ENCODE data around the gene CDK19.
A peak's percentile ranks its signal among the peaks of the same experiment; 100 is the strongest.
"Not testable (repeated sequence)": the region's sequence is repeated elsewhere in the genome, so short reads cannot be mapped to it uniquely, and the experiment has no call there.

CDK19 gene

GRCh38 chr6:110813338-110814101 is 1.7 kb downstream of the CDK19 start:
- peaks cover 36% of the 10 kb centered on the region for H3K79me2 ChIP-seq (ENCODE audit: control insufficient read depth, insufficient read depth, low read length, unreplicated experiment)
- no peak overlapping the region for H3K27ac ChIP-seq (ENCODE audit: low read depth, low read length)
- peak overlapping the region; percentile 85 for H3K4me3 ChIP-seq (ENCODE audit: low read depth, low read length)
- no peaks in the 10 kb centered on the region for H3K27me3 ChIP-seq (ENCODE audit: insufficient read depth, low read length)
- peaks cover 28% of the 10 kb centered on the region for H3K4me1 ChIP-seq (ENCODE audit: control insufficient read depth, insufficient read depth, low read length, unreplicated experiment)
- peak overlapping the region; percentile 94 for H2AFZ ChIP-seq (ENCODE audit: low read length, unreplicated experiment)
- H3K36me3 ChIP-seq (ENCODE audit: insufficient read depth, low read length): no peaks in the 10 kb centered on the region

DNA sequence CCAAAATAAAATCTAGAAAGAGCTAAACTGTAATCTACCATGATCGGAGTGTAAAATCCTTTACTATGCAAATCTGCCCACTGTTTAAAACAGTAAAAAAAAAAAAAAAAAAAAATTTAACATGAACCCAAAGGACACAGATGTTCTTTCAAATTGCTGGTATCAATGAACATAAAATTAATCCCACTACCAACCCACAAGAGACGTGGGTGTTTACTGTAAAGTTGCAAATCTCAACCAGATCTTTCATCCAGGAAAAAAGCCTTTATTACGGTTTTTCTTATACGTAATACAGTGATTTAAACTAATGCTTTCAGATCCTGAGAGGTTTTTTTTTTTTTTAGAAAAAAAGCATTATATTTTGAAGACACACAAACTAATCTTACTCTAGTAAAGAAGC is 2.5 kb downstream of the CDK19 start:
- Histone ChIP-seq H2AFZ (ENCODE audit: low read length, unreplicated experiment) (no peak overlapping the region), H3K27me3 (ENCODE audit: insufficient read depth, low read length) (no peaks in the 10 kb centered on the region), H3K4me1 (ENCODE audit: control insufficient read depth, insufficient read depth, low read length, unreplicated experiment) (peaks cover 22% of the 10 kb centered on the region), H3K79me2 (ENCODE audit: control insufficient read depth, insufficient read depth, low read length, unreplicated experiment) (peaks cover 36% of the 10 kb centered on the region), H3K27ac (ENCODE audit: low read depth, low read length) (no peak overlapping the region), H3K36me3 (ENCODE audit: insufficient read depth, low read length) (no peaks in the 10 kb centered on the region), H3K4me3 (ENCODE audit: low read depth, low read length) (no peak overlapping the region)

DNA sequence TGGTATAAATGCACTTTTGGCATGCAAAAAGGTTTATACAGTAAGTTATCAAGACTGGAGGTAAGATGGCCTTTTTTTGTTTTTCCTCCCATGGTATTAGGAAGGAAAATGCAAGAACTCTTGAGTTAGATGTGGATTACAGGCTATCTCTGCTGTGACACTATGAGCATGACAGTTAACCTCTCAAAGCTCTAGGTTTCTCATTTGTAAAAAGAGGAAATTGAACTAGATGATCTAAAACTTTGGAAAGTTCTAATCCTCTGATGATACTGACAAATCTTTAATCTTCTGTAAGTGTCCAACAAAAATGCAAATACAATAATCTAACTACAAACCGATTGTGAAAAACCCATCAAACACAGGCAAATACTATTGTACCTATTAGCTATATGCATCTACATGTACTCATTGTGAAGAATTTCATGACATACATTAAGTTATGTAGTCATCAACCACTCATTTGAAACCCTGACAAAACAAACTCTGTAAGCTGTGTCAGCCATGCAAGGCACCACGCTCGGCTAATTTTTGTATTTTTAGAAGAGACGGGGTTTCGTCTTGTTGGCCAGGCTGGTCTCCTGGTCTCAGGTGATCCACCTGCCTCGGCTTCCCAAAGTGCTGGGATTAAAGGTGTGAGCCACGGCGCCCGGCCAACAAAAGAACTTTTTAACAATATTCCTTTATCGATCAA is 4.2 kb downstream of the CDK19 start:
- Histone ChIP-seq H3K4me3 (ENCODE audit: low read depth, low read length) (no peak overlapping the region), H2AFZ (ENCODE audit: low read length, unreplicated experiment) (no peak overlapping the region), H3K4me1 (ENCODE audit: control insufficient read depth, insufficient read depth, low read length, unreplicated experiment) (peaks cover 5% of the 10 kb centered on the region), H3K79me2 (ENCODE audit: control insufficient read depth, insufficient read depth, low read length, unreplicated experiment) (peaks cover 39% of the 10 kb centered on the region), H3K27ac (ENCODE audit: low read depth, low read length) (no peak overlapping the region), H3K36me3 (ENCODE audit: insufficient read depth, low read length) (no peaks in the 10 kb centered on the region), H3K27me3 (ENCODE audit: insufficient read depth, low read length) (no peaks in the 10 kb centered on the region)

GRCh38 chr6:110809792-110810191 is 5.5 kb downstream of the CDK19 start:
- H3K4me1 ChIP-seq (ENCODE audit: control insufficient read depth, insufficient read depth, low read length, unreplicated experiment): peaks cover 5% of the 10 kb centered on the region
- no peak overlapping the region for H2AFZ ChIP-seq (ENCODE audit: low read length, unreplicated experiment)
- H3K4me3 ChIP-seq (ENCODE audit: low read depth, low read length): no peak overlapping the region
- H3K27ac ChIP-seq (ENCODE audit: low read depth, low read length): no peak overlapping the region
- no peaks in the 10 kb centered on the region for H3K27me3 ChIP-seq (ENCODE audit: insufficient read depth, low read length)
- peaks cover 41% of the 10 kb centered on the region for H3K79me2 ChIP-seq (ENCODE audit: control insufficient read depth, insufficient read depth, low read length, unreplicated experiment)
- H3K36me3 ChIP-seq (ENCODE audit: insufficient read depth, low read length): no peaks in the 10 kb centered on the region

GRCh38 chr6:110802175-110802574 is 13.1 kb downstream of the CDK19 start:
- not testable (repeated sequence) for H2AFZ ChIP-seq (ENCODE audit: low read length, unreplicated experiment); H3K27me3 ChIP-seq (ENCODE audit: insufficient read depth, low read length); H3K4me1 ChIP-seq (ENCODE audit: control insufficient read depth, insufficient read depth, low read length, unreplicated experiment); H3K36me3 ChIP-seq (ENCODE audit: insufficient read depth, low read length); H3K4me3 ChIP-seq (ENCODE audit: low read depth, low read length); H3K27ac ChIP-seq (ENCODE audit: low read depth, low read length)
- peaks cover 20% of the 10 kb centered on the region for H3K79me2 ChIP-seq (ENCODE audit: control insufficient read depth, insufficient read depth, low read length, unreplicated experiment)

GRCh38 chr6:110800839-110801196 is 14.5 kb downstream of the CDK19 start:
- H3K4me3 ChIP-seq (ENCODE audit: low read depth, low read length): no peak overlapping the region
- no peak overlapping the region for H2AFZ ChIP-seq (ENCODE audit: low read length, unreplicated experiment)
- H3K27me3 ChIP-seq (ENCODE audit: insufficient read depth, low read length): no peaks in the 10 kb centered on the region
- H3K4me1 ChIP-seq (ENCODE audit: control insufficient read depth, insufficient read depth, low read length, unreplicated experiment): no peaks in the 10 kb centered on the region
- peaks cover 17% of the 10 kb centered on the region for H3K79me2 ChIP-seq (ENCODE audit: control insufficient read depth, insufficient read depth, low read length, unreplicated experiment)
- H3K36me3 ChIP-seq (ENCODE audit: insufficient read depth, low read length): 0 out of 2 replicates have a peak, but pooled peaks cover 3% of the 10 kb centered on the region
- H3K27ac ChIP-seq (ENCODE audit: low read depth, low read length): no peak overlapping the region

DNA sequence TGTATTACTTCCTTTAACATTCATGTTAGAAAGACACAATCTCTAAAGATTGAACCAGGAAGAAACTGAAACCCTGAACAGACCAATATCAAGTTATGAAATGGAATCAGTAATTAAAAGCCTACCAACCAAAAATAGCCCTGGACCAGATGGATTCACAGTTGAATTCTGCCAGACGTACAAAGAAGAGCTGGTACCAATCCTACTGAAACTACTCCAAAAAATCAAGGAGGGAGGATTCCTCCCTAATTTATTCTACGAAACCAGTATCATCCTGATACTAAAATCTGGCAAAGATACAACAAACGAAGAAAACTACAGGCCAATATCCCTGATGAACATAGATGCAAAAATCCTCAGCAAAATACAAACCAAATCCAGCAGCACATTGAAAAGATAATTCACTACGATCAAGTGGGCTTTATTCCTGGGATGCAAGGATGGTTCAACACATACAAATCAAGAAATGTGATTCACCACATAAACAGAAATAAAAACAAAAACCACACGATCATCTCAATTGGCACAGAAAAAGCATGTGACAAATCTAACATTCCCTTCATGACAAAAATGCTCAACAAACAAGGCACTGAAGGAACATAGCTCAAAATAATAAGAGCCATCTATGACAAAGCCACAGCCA is 15.0 kb downstream of the CDK19 start:
- Histone ChIP-seq H3K4me1 (ENCODE audit: control insufficient read depth, insufficient read depth, low read length, unreplicated experiment) (no peaks in the 10 kb centered on the region), H3K79me2 (ENCODE audit: control insufficient read depth, insufficient read depth, low read length, unreplicated experiment) (peaks cover 15% of the 10 kb centered on the region), H3K27me3 (ENCODE audit: insufficient read depth, low read length) (no peaks in the 10 kb centered on the region), H3K36me3 (ENCODE audit: insufficient read depth, low read length) (0 out of 2 replicates have a peak, but pooled peaks cover 3% of the 10 kb centered on the region), H3K4me3 (ENCODE audit: low read depth, low read length) (no peak overlapping the region), H3K27ac (ENCODE audit: low read depth, low read length) (no peak overlapping the region), H2AFZ (ENCODE audit: low read length, unreplicated experiment) (no peak overlapping the region)

GRCh38 chr6:110799655-110800054 is 15.6 kb downstream of the CDK19 start:
- H3K79me2 ChIP-seq (ENCODE audit: control insufficient read depth, insufficient read depth, low read length, unreplicated experiment): peaks cover 15% of the 10 kb centered on the region
- peaks cover 3% of the 10 kb centered on the region for H3K4me1 ChIP-seq (ENCODE audit: control insufficient read depth, insufficient read depth, low read length, unreplicated experiment)
- no peak overlapping the region for H2AFZ ChIP-seq (ENCODE audit: low read length, unreplicated experiment)
- H3K4me3 ChIP-seq (ENCODE audit: low read depth, low read length): no peak overlapping the region
- no peaks in the 10 kb centered on the region for H3K27me3 ChIP-seq (ENCODE audit: insufficient read depth, low read length)
- no peak overlapping the region for H3K27ac ChIP-seq (ENCODE audit: low read depth, low read length)
- H3K36me3 ChIP-seq (ENCODE audit: insufficient read depth, low read length): 0 out of 2 replicates have a peak, but pooled peaks cover 3% of the 10 kb centered on the region

- Histone ChIP-seq H3K79me2 (ENCODE audit: control insufficient read depth, insufficient read depth, low read length, unreplicated experiment) (peaks cover 15% of the 10 kb centered on the region), H3K4me3 (ENCODE audit: low read depth, low read length) (no peak overlapping the region), H3K27ac (ENCODE audit: low read depth, low read length) (no peak overlapping the region), H3K4me1 (ENCODE audit: control insufficient read depth, insufficient read depth, low read length, unreplicated experiment) (peaks cover 3% of the 10 kb centered on the region), H2AFZ (ENCODE audit: low read length, unreplicated experiment) (no peak overlapping the region), H3K36me3 (ENCODE audit: insufficient read depth, low read length) (0 out of 2 replicates have a peak, but pooled peaks cover 3% of the 10 kb centered on the region), H3K27me3 (ENCODE audit: insufficient read depth, low read length) (no peaks in the 10 kb centered on the region)
Observed at GRCh38 chr6:110799189-110799588, 16.1 kb downstream of the CDK19 start.

GRCh38 chr6:110795271-110795670 is 20.0 kb downstream of the CDK19 start:
- Histone ChIP-seq H3K27ac (ENCODE audit: low read depth, low read length) (no peak overlapping the region), H3K36me3 (ENCODE audit: insufficient read depth, low read length) (no peaks in the 10 kb centered on the region), H3K27me3 (ENCODE audit: insufficient read depth, low read length) (no peaks in the 10 kb centered on the region), H3K4me3 (ENCODE audit: low read depth, low read length) (no peak overlapping the region), H2AFZ (ENCODE audit: low read length, unreplicated experiment) (no peak overlapping the region), H3K79me2 (ENCODE audit: control insufficient read depth, insufficient read depth, low read length, unreplicated experiment) (peaks cover 11% of the 10 kb centered on the region), H3K4me1 (ENCODE audit: control insufficient read depth, insufficient read depth, low read length, unreplicated experiment) (peaks cover 3% of the 10 kb centered on the region)
